GM12891 (cell line): ENCODE results near the gene PDXDC1.
"Not testable (repeated sequence)": the region's sequence is repeated elsewhere in the genome, so short reads cannot be mapped to it uniquely, and the experiment has no call there.

Source experiments
- POLR2AphosphoS5 ChIP-seq: IDR thresholded peaks from 2 replicates; pipeline ENCODE4 v1.6.1; 2011; ENCODE audit warnings: low read depth, low read length, control low read depth
- TAF1 ChIP-seq: IDR thresholded peaks from 2 replicates; pipeline ENCODE4 v1.6.1; 2011; ENCODE audit warnings: low read depth, low read length, control low read depth

DNA sequence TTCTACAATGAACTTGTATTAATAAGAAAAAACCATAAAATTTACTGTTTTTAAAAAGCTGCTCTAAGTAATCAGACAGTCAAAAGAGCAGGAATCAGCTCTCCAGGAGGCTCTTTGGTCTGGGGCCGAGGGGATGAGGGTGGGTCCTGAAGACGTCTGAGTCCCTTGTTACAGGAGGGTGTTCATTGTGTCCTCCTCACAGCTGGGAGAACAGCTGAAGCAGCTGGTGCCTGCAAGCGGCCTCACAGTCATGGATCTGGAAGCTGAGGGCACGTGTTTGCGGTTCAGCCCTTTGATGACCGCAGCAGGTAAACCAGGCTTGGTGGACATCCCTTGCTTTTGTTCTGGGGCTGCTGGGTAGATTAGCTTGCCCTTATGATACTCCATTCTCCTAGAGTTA is 54.9 kb downstream of the PDXDC1 start:
- TF ChIP-seq POLR2AphosphoS5, TAF1: not testable (repeated sequence)
